ENCODE data around the gene TDRKH.

GRCh38 chr1:151809985-151810556 is 19.8 kb upstream of the TDRKH start:
- TF ChIP-seq CTCF (IDR thresholded peaks at IDR 0.05) (no peak), POLR2A (IDR thresholded peaks at IDR 0.05) (no peak)
